ENCODE results near the gene PRSS38. TPM values are rescaled to one million over a fixed set of nuclear protein-coding genes. Genes with fewer than 3 reads are reported as not detected.
A peak's percentile ranks its signal among the peaks of the same experiment; 100 is the strongest.

The PRSS38 gene
- polyA plus RNA-seq, 3 donors = not detected

GRCh38 chr1:227775841-227776240, 39.6 kb upstream of the PRSS38 start:
- H3K4me1 ChIP-seq (ENCODE audit: control insufficient read depth in 1 of 2, insufficient read depth in 2 of 2, low read length in 2 of 2) = no peaks in the 10 kb centered on the region
- no peaks in the 10 kb centered on the region for H3K9me3 ChIP-seq (replicated peaks in 1 of 2; ENCODE audit: control insufficient read depth in 1 of 2, insufficient read depth in 1 of 2, low read length in 2 of 2)
- peaks cover 14 to 19% of the 10 kb centered on the region in 2 donors for H3K36me3 ChIP-seq (replicated peaks in 1 of 2; ENCODE audit: control insufficient read depth in 1 of 2, insufficient read depth in 2 of 2, low read length in 2 of 2)
- no peak for TF ChIP-seq CTCF (IDR thresholded peaks at IDR 0.05)
- no peak overlapping the region for H3K27ac ChIP-seq (ENCODE audit: low read depth in 1 of 2, low read length in 2 of 2)
- H3K36me3 Mint-ChIP-seq = peaks cover 24 to 26% of the 10 kb centered on the region in 2 donors
- H3K27me3 Mint-ChIP-seq (ENCODE audit: low read depth in 3 of 3) = no peaks in the 10 kb centered on the region
- H3K9me3 Mint-ChIP-seq = no peaks in the 10 kb centered on the region
- WGBS (ENCODE audit: insufficient coverage) = 95% methylated on average over 9 of the region's 10 CpGs
- no peak for DNase-seq
- H4K20me1 ChIP-seq (ENCODE audit: insufficient read depth, low read length) = no peaks in the 10 kb centered on the region
- no peaks in the 10 kb centered on the region for H3K27me3 ChIP-seq (ENCODE audit: control insufficient read depth in 2 of 2, insufficient read depth in 2 of 2, low read length in 2 of 2)
- peak overlapping the region in 1 of 7 donors; percentile 76 for H3K27ac Mint-ChIP-seq
- no peak overlapping the region for H3K4me3 ChIP-seq (replicated peaks in 1 of 3; ENCODE audit: low read depth in 2 of 3, low read length in 3 of 3)
- no peak overlapping the region for H3K9ac ChIP-seq (ENCODE audit: insufficient read depth, low read length, poor library complexity, severe bottlenecking)
- intact Hi-C loops (cut with micrococcal nuclease) = no loop called here
- no peaks in the 10 kb centered on the region for H3K79me2 ChIP-seq (ENCODE audit: insufficient read depth, low read length)
- H2AFZ ChIP-seq (ENCODE audit: insufficient read depth, low read depth, low read length, poor library complexity, severe bottlenecking) = no peak overlapping the region
- no peak overlapping the region for H3K4me3 Mint-ChIP-seq
- H3K4me1 Mint-ChIP-seq = no peaks in the 10 kb centered on the region
- H3K4me2 ChIP-seq (replicated peaks; ENCODE audit: extremely low read depth, low read length, poor library complexity, severe bottlenecking) = no peak overlapping the region

GRCh38 chr1:227776331-227776771, 39.1 kb upstream of the PRSS38 start:
- H3K9me3 ChIP-seq (replicated peaks in 1 of 2; ENCODE audit: control insufficient read depth in 1 of 2, insufficient read depth in 1 of 2, low read length in 2 of 2) = no peaks in the 10 kb centered on the region

More at GRCh38 chr1:227776331-227776771, 39.1 kb upstream of the PRSS38 start:
- Histone ChIP-seq H3K4me3 (replicated peaks in 1 of 3; ENCODE audit: low read depth in 2 of 3, low read length in 3 of 3) (no peak overlapping the region), H3K9ac (ENCODE audit: insufficient read depth, low read length, poor library complexity, severe bottlenecking) (no peak overlapping the region), H3K79me2 (ENCODE audit: insufficient read depth, low read length) (no peaks in the 10 kb centered on the region), H3K27ac (ENCODE audit: low read depth in 1 of 2, low read length in 2 of 2) (no peak overlapping the region), H3K27me3 (ENCODE audit: control insufficient read depth in 2 of 2, insufficient read depth in 2 of 2, low read length in 2 of 2) (no peaks in the 10 kb centered on the region), H3K4me2 (replicated peaks; ENCODE audit: extremely low read depth, low read length, poor library complexity, severe bottlenecking) (no peak overlapping the region), H3K36me3 (replicated peaks in 1 of 2; ENCODE audit: control insufficient read depth in 1 of 2, insufficient read depth in 2 of 2, low read length in 2 of 2) (peaks cover 14 to 20% of the 10 kb centered on the region in 2 donors), H4K20me1 (ENCODE audit: insufficient read depth, low read length) (no peaks in the 10 kb centered on the region), H3K4me1 (ENCODE audit: control insufficient read depth in 1 of 2, insufficient read depth in 2 of 2, low read length in 2 of 2) (no peaks in the 10 kb centered on the region), H2AFZ (ENCODE audit: insufficient read depth, low read depth, low read length, poor library complexity, severe bottlenecking) (no peak overlapping the region)
- no peak for TF ChIP-seq CTCF (IDR thresholded peaks at IDR 0.05)
- no peak for DNase-seq
- Mint-ChIP-seq H3K4me1 (no peaks in the 10 kb centered on the region), H3K4me3 (no peak overlapping the region), H3K9me3 (no peaks in the 10 kb centered on the region), H3K27me3 (ENCODE audit: low read depth in 3 of 3) (no peaks in the 10 kb centered on the region), H3K36me3 (peaks cover 23 to 26% of the 10 kb centered on the region in 2 donors), H3K27ac (peak overlapping the region in 1 of 7 donors; percentile 76)
- intact Hi-C loops (cut with micrococcal nuclease) = no loop called here
- WGBS (ENCODE audit: insufficient coverage) = 90% methylated on average over 6 of the region's 7 CpGs

Measured in CD14-positive monocyte (primary cell).